ENCODE results near the gene EPN2.

EPN2 gene

GRCh38 chr17:19362277-19363113 is 125.3 kb downstream of the EPN2 start, which contains the start of gene B9D1:
TSS of gene B9D1 (minus strand) at chr17:19362723. CDS start at chr17:19362569, 154 bp downstream.
- peak; percentile 63 for TF ChIP-seq CTCF (IDR thresholded peaks at IDR 0.05; ENCODE audit: low read depth, low read length)
- no peaks in the 10 kb centered on the region for H3K27me3 ChIP-seq
- H3K9me3 ChIP-seq: no peaks in the 10 kb centered on the region
- H3K4me3 ChIP-seq (ENCODE audit: low read depth, low read length): peak within 1 kb of the TSS; percentile 67
- DNase-seq: peak; percentile 83
- no peaks in the 10 kb centered on the region for H3K4me1 ChIP-seq
- H3K36me3 ChIP-seq: no peaks in the 10 kb centered on the region

GRCh38 chr17:19363114-19363438 is 125.9 kb downstream of the EPN2 start:
- no peaks in the 10 kb centered on the region for H3K4me1 ChIP-seq
- no peaks in the 10 kb centered on the region for H3K27me3 ChIP-seq
- TF ChIP-seq CTCF (IDR thresholded peaks at IDR 0.05; ENCODE audit: low read depth, low read length): no peak
- DNase-seq: no peak
- H3K9me3 ChIP-seq: no peaks in the 10 kb centered on the region
- no peaks in the 10 kb centered on the region for H3K36me3 ChIP-seq
- peak overlapping the region; percentile 67 for H3K4me3 ChIP-seq (ENCODE audit: low read depth, low read length)

- no peaks in the 10 kb centered on the region for H3K27me3 ChIP-seq
- no peak for DNase-seq
- no peaks in the 10 kb centered on the region for H3K36me3 ChIP-seq
- no peak for TF ChIP-seq CTCF (IDR thresholded peaks at IDR 0.05; ENCODE audit: low read depth, low read length)
- no peaks in the 10 kb centered on the region for H3K9me3 ChIP-seq
- H3K4me3 ChIP-seq (ENCODE audit: low read depth, low read length): no peak overlapping the region
- no peaks in the 10 kb centered on the region for H3K4me1 ChIP-seq
Observed at GRCh38 chr17:19363460-19364035, 126.4 kb downstream of the EPN2 start.

- Histone ChIP-seq H3K27me3 (no peaks in the 10 kb centered on the region), H3K4me1 (no peaks in the 10 kb centered on the region), H3K9me3 (no peaks in the 10 kb centered on the region), H3K4me3 (ENCODE audit: low read depth, low read length) (no peak overlapping the region), H3K36me3 (no peaks in the 10 kb centered on the region)
- TF ChIP-seq CTCF (IDR thresholded peaks at IDR 0.05; ENCODE audit: low read depth, low read length): no peak
- DNase-seq: no peak
Observed at GRCh38 chr17:19364699-19365498, 127.7 kb downstream of the EPN2 start.

- H3K4me3 ChIP-seq (ENCODE audit: low read depth, low read length): no peak overlapping the region
- H3K27me3 ChIP-seq: no peaks in the 10 kb centered on the region
- H3K36me3 ChIP-seq: no peaks in the 10 kb centered on the region
- no peaks in the 10 kb centered on the region for H3K9me3 ChIP-seq
- TF ChIP-seq CTCF (IDR thresholded peaks at IDR 0.05; ENCODE audit: low read depth, low read length): no peak
- no peak for DNase-seq
- H3K4me1 ChIP-seq: no peaks in the 10 kb centered on the region
Observed at GRCh38 chr17:19365499-19365817, 128.3 kb downstream of the EPN2 start.

Data from BE2C (cell line).